ENCODE measurements around the gene PIGR. TPM values are rescaled to one million over a fixed set of nuclear protein-coding genes. Genes with fewer than 3 reads are reported as not detected.

PIGR gene
- total and polyA plus RNA-seq, 9 of the 15 experiments (the other 6 are each of a cell fraction or from before 2014, with no cell fraction given): 0.01 to 1.5 (median 0.03) TPM; not detected in 4

- peak; percentile 66; the same call in 1 of the 2 replicates for TF ChIP-seq ZFX (CRISPR knock-in tag; IDR thresholded peaks at IDR 0.05)
- TF ChIP-seq WHSC1 (IDR thresholded peaks at IDR 0.05; ENCODE audit: low read length): no peak
- TF ChIP-seq, protein P1, sequence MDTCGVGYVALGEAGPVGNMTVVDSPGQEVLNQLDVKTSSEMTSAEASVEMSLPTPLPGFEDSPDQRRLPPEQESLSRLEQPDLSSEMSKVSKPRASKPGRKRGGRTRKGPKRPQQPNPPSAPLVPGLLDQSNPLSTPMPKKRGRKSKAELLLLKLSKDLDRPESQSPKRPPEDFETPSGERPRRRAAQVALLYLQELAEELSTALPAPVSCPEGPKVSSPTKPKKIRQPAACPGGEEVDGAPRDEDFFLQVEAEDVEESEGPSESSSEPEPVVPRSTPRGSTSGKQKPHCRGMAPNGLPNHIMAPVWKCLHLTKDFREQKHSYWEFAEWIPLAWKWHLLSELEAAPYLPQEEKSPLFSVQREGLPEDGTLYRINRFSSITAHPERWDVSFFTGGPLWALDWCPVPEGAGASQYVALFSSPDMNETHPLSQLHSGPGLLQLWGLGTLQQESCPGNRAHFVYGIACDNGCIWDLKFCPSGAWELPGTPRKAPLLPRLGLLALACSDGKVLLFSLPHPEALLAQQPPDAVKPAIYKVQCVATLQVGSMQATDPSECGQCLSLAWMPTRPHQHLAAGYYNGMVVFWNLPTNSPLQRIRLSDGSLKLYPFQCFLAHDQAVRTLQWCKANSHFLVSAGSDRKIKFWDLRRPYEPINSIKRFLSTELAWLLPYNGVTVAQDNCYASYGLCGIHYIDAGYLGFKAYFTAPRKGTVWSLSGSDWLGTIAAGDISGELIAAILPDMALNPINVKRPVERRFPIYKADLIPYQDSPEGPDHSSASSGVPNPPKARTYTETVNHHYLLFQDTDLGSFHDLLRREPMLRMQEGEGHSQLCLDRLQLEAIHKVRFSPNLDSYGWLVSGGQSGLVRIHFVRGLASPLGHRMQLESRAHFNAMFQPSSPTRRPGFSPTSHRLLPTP (IDR thresholded peaks at IDR 0.05; ENCODE audit: borderline replicate concordance, extremely low read depth, insufficient read length): no peak
- TF ChIP-seq NR2C1 (IDR thresholded peaks at IDR 0.05): no peak
- TF ChIP-seq NR2C1 (tag; IDR thresholded peaks at IDR 0.05): peak; percentile 59; the same call in 1 of the 2 replicates
- no peak for TF ChIP-seq ZFP1 (CRISPR knock-in tag; IDR thresholded peaks at IDR 0.05)
- TF ChIP-seq, protein P2, sequence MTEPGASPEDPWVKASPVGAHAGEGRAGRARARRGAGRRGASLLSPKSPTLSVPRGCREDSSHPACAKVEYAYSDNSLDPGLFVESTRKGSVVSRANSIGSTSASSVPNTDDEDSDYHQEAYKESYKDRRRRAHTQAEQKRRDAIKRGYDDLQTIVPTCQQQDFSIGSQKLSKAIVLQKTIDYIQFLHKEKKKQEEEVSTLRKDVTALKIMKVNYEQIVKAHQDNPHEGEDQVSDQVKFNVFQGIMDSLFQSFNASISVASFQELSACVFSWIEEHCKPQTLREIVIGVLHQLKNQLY (CRISPR knock-in tag; conservative IDR thresholded peaks at IDR 0.05): no peak
- TF ChIP-seq ZNF408 (CRISPR knock-in tag; IDR thresholded peaks at IDR 0.05; ENCODE audit: low read depth): no peak
- TF ChIP-seq ZNF586 (CRISPR knock-in tag; conservative IDR thresholded peaks at IDR 0.05): no peak
- TF ChIP-seq ZNF431 (CRISPR knock-in tag; IDR thresholded peaks at IDR 0.05): 0 out of 2 replicates have a peak, but pooled peaks have one; percentile 28
- peak; percentile 61 for TF ChIP-seq CTBP1 (IDR thresholded peaks at IDR 0.05; ENCODE audit: borderline replicate concordance)
- no peak for TF ChIP-seq ZNF140 (CRISPR knock-in tag; IDR thresholded peaks at IDR 0.05)
- TF ChIP-seq MECOM (CRISPR knock-in tag; IDR thresholded peaks at IDR 0.05): no peak
- no peak for TF ChIP-seq NFE2L1 (tag; IDR thresholded peaks at IDR 0.05; ENCODE audit: borderline replicate concordance, low read depth)
- no peak for TF ChIP-seq POLR3A (IDR thresholded peaks at IDR 0.05; ENCODE audit: borderline replicate concordance, extremely low read depth, insufficient read depth, insufficient read length)
- no peak for TF ChIP-seq CBX5 (IDR thresholded peaks at IDR 0.05; ENCODE audit: borderline replicate concordance, low read depth)
- TF ChIP-seq, protein P3, sequence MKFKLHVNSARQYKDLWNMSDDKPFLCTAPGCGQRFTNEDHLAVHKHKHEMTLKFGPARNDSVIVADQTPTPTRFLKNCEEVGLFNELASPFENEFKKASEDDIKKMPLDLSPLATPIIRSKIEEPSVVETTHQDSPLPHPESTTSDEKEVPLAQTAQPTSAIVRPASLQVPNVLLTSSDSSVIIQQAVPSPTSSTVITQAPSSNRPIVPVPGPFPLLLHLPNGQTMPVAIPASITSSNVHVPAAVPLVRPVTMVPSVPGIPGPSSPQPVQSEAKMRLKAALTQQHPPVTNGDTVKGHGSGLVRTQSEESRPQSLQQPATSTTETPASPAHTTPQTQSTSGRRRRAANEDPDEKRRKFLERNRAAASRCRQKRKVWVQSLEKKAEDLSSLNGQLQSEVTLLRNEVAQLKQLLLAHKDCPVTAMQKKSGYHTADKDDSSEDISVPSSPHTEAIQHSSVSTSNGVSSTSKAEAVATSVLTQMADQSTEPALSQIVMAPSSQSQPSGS (CRISPR knock-in tag; IDR thresholded peaks at IDR 0.05): no peak
- TF ChIP-seq, protein P4, sequence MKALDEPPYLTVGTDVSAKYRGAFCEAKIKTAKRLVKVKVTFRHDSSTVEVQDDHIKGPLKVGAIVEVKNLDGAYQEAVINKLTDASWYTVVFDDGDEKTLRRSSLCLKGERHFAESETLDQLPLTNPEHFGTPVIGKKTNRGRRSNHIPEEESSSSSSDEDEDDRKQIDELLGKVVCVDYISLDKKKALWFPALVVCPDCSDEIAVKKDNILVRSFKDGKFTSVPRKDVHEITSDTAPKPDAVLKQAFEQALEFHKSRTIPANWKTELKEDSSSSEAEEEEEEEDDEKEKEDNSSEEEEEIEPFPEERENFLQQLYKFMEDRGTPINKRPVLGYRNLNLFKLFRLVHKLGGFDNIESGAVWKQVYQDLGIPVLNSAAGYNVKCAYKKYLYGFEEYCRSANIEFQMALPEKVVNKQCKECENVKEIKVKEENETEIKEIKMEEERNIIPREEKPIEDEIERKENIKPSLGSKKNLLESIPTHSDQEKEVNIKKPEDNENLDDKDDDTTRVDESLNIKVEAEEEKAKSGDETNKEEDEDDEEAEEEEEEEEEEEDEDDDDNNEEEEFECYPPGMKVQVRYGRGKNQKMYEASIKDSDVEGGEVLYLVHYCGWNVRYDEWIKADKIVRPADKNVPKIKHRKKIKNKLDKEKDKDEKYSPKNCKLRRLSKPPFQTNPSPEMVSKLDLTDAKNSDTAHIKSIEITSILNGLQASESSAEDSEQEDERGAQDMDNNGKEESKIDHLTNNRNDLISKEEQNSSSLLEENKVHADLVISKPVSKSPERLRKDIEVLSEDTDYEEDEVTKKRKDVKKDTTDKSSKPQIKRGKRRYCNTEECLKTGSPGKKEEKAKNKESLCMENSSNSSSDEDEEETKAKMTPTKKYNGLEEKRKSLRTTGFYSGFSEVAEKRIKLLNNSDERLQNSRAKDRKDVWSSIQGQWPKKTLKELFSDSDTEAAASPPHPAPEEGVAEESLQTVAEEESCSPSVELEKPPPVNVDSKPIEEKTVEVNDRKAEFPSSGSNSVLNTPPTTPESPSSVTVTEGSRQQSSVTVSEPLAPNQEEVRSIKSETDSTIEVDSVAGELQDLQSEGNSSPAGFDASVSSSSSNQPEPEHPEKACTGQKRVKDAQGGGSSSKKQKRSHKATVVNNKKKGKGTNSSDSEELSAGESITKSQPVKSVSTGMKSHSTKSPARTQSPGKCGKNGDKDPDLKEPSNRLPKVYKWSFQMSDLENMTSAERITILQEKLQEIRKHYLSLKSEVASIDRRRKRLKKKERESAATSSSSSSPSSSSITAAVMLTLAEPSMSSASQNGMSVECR (CRISPR knock-in tag; IDR thresholded peaks at IDR 0.05): 0 out of 2 replicates have a peak, but pooled peaks have one; percentile 46
- TF ChIP-seq CEBPB (tag; IDR thresholded peaks at IDR 0.05): no peak
- no peak for TF ChIP-seq POLR2A (conservative IDR thresholded peaks at IDR 0.05)
Measured at GRCh38 chr1:206925106-206925736, 21.0 kb downstream of the PIGR start (continued).
